Stimulated activated CD4-positive, alpha-beta T cell treated with anti-CD3 and anti-CD28 coated beads, Interleukin-15, amount 100 ng/mL, for 24 hours (primary cell): ENCODE data around the gene PLLP.
A peak's percentile ranks its signal among the peaks of the same experiment; 100 is the strongest.
"Not testable (repeated sequence)": the region's sequence is repeated elsewhere in the genome, so short reads cannot be mapped to it uniquely, and the experiment has no call there.

Experiments
- DNase-seq: peaks from one replicate; pipeline ENCODE4 v3.0.0-alpha.2; 2020

PLLP gene

GRCh38 chr16:57271063-57271345, 13.5 kb downstream of the PLLP start:
- DNase-seq, result no peak

DNA sequence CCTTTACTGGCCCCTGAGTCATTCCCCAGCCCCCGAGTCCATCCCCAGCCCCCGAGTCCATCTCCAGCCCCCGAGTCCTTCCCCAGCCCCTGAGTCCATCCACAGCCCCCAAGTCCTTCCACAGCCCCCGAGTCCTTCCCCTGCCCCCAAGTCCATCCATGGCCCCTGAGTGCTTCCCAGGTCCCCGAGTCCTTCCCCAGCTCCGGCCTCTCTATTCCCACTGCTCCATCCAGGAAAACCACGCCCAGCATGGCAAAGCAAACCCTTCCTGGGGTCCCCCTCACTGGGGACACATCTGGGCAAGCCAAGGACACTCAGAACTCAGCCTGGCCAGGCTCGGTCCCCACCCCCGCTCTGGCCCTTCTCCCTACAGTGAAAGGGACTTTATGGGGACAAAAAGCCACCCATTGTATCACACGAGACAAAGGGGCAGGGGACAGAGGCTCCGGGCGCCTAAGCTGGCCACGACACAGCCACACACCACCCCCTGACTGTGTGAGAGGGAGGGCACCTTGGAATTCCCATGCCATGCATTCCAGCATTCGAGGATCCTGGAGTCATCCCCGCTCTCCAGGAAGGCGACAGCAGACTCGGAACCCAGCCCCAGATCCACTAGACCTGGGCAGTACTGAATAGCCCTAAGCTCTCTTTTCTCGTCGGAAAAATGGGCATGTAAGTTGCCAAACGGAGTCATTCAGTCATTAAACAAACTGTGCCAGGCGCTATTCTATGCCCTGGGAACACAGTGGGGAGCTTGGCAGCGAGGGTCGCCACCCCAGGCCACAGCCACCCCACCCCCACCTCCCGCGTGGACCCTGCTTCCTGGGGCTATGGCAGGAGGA, 14.0 kb downstream of the PLLP start:
- no peak for DNase-seq

DNA sequence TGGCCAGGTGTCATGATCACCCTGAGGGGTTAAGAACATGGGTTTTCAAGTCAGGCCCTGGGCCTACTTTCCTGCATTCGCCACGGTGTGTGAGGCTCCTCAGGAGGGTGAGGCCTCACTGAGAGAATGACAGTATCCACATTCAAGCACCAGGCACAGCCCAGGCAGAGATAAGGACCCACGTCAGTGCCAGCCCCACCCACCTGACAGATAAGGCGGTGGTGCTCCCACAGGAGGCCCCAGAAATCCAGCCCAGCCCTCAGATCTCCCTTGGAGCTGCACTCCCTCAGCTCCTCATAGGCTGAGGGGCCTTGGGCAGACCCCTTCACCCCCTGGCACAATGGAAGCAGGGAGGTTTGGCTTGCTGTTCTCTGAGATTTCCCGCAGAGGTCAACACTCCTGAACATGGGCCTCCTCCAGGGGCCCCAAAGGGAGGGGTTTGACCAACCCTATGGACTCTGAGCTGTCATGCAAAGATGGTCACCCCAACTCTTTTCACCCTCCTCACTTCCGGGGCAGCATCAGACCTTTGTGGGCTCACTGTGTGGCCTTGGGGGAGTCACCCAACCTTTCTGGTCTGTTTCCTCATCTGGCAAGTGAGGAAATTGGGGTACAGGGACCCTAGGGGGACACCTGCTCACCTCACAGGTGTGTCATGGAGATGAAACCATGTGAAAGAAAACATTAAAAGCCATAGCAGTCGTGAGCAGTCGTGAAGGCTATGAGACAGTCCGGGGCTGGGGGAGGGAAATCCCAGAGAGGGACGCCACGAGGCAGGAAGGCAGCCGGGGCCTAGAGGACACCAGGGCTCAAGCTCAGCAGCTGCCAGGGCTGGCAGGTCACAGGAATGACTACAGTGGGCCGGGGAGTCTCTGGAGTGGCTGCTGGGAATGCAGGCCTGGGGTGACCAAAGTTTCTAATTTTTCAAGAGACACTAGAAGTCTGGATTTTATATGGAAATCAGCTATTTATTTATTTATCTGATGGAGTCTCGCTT, 15.4 kb downstream of the PLLP start:
- DNase-seq, result no peak

- DNase-seq, result not testable (repeated sequence)
These were observed 17.1 kb downstream of the PLLP start for GRCh38 chr16:57267343-57267742.

DNA sequence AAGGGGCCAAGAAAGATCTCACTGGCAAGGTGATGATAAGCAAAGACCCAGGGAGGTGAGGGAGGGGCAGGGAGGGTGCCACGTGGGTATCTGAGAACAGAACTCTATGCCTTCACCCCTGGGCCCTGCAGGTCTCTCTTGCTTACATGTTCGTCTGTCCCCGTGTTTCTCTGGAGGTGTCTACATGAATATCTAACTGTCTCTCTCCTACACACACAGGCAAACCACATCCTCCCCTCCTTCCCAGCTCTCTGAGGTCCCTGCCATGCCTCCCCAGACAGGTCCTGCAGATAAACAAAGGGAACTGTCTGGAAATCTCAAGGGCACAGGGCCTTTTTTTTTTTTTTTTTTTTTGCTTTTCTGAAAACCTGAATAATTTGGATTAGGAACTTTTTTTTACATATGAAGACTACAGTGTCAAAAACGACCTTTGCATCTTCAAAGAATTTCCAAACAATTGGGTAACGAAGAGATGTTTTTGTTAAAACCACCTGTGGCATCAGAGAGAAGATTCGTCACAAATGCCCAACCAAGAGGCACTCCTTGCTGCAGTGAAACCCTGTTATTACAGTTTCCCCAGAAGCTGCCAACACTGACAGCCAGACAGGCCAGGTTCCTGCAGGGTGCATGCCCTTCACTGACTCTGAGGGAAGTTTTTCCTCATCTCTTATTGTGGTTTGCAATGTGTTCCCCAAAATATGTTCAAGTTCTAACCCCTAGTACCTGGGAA, 17.8 kb downstream of the PLLP start:
- peak; percentile 30 for DNase-seq

DNA sequence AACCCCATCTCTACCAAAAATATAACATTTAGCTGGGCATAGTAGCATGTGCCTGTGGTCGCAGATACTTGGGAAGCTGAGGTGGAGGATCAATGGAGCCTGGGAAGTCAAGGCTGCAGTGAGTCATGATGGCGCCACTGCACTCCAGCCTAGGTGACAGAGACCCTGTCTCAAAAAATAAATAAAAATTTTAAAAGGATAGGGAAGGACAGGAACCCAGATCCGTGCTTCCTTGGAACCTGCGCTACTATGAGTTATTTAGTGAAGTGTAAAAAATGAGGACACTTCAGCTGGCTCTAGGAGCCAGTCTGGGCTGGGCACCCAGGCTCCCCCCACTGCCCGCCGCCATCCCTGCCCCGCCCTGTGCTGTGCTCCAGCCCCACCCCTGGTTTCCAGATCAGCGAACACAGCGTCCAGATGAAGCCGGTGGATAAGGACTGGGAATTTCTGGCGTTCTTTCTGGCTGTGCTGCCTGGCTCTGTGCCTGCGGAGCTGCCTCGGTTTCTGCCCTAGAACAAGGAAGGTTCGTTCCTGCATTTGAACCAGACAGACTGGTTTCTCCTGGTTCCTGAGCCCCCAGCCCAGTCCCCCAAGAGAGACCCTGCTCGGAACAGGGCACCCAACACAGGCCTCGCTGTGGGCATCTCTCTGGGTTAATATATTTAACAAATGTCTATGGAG, 18.5 kb downstream of the PLLP start:
- DNase-seq, result no peak

GRCh38 chr16:57264950-57265371, 19.5 kb downstream of the PLLP start:
- DNase-seq, result no peak

DNA sequence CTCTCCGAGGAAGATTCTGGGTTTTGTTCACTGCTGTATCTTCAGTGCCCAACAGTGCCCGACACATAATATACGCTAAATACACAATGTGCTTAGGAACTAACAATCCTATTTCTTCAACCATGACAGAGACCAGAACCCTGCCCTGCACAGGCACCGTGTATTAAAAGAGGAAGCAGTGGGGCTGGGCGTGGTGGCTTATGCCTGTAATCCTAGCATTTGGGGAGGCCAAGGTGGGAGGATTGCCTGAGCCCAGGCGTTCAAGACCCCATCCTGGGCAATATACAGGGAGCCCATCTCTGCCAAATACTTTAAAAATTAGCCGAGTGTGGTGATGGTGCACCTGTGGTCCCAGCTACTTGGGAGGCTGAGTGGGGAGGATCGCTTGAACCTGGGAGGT, 20.1 kb downstream of the PLLP start:
- no peak for DNase-seq

GRCh38 chr16:57263541-57264351, 20.7 kb downstream of the PLLP start:
- DNase-seq, result no peak

DNA sequence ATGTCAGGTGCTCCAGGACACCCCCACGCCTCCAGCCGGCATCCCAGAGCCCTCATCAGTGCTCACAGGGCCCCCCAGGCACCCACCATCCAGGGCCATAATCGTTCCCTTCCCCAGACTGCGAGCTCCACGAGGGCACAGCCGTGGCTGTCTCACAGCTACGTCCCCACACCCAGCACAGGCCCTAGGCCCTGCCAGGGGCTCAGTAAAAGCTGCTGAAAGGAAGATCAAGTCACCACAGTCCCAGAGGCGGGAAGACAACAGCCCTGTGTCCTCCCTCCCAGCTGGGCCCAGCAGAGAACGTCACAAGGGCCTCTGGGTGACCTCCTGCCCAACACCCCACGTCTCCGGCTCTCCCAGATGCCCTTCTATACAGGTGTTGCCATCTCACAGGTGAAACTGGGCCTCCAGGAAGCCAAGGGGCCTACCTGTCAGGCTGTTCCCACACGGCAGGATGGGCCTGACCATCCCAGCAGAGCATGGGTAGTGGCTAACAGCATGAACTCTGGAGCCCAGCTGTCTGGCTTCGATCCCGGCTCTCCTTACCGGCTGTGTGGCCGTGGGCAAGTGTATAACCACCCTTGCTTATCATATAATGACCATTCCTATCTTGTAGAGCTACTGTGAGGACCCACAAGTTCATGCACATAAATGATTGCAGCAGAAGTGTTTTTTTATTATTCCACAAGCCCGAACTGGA, 21.5 kb downstream of the PLLP start:
- DNase-seq, result no peak

- no peak for DNase-seq
These were observed 22.7 kb downstream of the PLLP start for GRCh38 chr16:57261806-57262205.

DNA sequence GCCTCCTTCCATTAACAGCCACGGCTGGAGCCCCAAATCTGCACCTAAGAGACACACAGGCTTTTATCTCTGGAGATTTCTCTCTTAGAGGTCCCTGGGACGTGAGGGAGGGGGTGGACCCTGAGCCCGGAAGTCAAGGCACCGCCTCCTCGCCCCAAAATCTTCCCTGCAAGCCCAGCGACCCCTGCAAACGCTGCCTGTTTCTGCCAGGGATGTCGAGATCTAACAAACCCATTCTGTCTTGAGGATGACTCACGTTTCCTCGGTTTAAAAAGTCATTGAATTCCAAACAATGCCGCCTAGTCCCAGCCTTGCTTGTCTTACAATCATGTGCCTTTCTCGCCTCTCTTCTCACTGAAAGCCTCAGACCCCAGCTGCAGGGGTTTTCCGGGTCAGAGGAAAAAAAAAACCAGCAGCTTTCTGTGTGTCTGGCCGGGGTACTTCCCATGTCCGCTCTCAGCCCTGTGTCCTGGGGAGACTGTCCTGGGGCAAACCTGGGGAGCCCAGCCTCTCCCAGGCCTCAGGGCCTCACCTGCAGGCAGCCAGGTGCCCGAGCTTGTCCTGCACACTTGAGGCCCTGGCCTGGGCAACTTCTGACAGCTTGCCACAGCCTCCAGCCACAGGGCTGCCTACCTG, 24.1 kb downstream of the PLLP start:
- peak; percentile 25 for DNase-seq

GRCh38 chr16:57258910-57259475, 25.5 kb downstream of the PLLP start:
- DNase-seq, result no peak

GRCh38 chr16:57258226-57258909, 26.1 kb downstream of the PLLP start:
- DNase-seq, result no peak

DNA sequence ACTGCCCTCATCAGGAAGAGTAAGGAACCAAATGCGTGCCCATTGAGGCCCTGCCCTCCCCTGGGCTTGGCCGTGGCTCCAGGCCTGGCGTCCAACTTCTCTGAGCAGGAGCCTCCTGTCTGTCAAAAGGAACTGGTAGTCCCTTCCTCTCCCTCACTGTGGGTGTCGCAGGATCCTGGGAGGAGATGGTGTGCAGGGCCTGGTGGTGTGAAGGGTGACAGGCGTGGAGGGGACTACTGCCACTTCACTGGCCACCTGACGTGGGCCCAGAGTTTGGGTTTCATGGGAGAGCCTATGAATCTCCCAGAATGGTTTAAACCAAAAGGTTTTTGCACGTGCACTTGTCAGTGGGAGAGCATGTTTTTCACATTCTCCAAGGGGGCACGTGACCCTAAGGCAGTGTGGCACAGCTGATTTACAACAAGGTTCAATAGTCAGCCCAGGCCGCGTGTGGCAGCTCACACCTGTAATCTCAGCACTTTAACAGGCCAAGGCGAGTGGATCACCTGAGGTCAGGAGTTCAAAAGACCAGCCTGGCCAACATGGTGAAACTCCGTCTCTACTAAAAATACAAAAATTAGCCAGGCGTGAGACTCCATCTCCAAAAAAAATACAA, 26.9 kb downstream of the PLLP start:
- no peak for DNase-seq

DNA sequence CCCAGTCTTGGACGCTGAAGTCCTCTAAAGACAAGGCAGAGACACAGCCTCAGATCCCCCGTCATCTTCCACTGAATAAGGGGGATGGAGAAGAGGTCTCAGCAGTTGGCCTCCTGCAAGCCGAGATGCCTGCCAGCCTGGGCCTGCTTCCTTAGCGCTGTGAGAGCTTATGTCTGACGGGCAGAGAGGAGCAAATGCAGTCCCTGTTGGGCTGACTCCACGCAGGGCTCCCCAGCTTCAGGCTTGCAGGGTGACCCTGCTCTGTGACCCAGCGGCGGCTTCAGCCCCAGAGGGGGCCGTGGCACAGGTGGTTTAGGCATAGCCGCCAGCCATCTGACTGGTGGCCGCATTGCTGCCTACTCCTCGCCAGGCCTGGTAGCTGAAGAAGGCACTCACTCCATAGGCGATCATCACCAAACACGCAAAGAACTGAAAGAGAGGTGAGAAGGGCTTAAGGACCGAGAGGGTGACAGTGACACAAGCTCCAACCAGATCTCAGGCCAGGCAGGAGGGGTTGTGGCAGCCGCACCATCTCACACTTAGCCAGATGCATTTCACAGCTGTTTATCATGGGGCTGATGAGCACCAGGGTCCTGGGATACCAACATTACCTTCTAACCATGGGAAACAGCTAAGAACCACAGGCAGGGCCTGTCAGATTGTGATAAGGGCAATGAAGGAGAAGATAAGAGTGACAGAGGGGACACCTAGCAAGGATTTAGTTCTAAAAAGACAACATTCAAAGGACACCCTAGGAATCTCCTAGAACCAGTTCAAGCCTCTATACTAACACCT, 27.7 kb downstream of the PLLP start:
- no peak for DNase-seq

DNA sequence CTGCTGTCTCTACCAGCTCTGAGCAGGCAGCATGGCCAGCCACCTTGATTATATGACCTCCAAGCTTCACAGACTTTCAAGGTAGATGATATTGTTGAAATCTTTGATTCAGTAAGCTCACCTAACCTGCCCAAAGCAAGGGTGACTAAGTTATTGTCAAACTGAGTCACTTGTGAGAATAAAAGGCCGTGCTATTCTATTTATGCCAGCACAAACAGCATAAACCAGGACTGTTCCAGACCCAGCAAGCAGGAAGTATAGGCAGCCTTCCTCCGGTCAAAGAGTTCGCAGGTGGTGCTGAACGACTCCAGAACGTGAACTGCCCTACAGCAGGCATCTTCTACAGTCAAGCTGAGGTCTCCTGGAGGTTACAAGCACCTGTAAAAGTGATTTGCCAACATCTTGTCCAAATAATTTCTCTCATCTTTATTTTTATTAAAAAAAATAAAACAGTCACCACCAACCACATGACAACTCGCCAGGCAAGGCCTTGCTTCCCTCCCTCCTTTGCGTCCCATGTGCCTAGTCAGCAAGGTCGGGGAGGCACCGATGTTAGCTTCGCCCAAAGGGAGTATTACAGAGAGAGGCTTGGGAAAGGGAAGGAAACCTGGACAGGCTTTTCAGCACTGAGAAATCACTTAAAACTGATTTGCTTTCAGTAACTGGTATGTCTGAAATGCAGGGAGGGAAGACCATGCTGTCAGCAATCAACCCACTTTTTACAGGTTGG, 28.6 kb downstream of the PLLP start:
- no peak for DNase-seq

DNA sequence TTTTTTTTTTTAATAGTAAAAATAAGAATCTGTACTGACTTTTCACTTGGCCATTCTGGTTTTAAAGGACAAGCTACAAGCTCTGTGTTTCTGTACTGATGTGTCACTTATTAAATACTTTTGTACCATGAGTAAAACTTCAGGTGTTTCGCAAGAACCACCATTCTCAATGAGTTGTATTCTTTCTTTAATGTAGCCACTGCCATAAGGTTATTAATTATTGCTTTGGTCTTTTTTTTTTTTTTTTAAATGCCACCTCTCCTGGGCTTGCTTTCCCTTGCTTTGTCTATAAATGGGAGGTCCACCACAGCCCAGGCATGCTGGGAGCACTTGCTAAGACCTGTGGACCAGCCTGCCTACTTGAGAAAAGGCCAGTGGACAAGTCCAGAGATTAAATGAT, 31.0 kb downstream of the PLLP start:
- DNase-seq, result no peak
